Inflammatory macrophage treated with lipopolysaccharide for 4 hours (primary cell): ENCODE results near the gene PIEZO1.
"Not testable (repeated sequence)": the region's sequence is repeated elsewhere in the genome, so short reads cannot be mapped to it uniquely, and the experiment has no call there.

ENCODE experiments used
- DNase-seq: peaks from one replicate; pipeline ENCODE4 v3.0.0-alpha.2; 2020

The PIEZO1 gene

GRCh38 chr16:88785106-88785924, at the start of gene PIEZO1:
Gene PIEZO1, minus strand, starts transcription at chr16:88785220. Its CDS starts 256 bp downstream, at chr16:88784964.
- DNase-seq: peak; percentile 70

DNA sequence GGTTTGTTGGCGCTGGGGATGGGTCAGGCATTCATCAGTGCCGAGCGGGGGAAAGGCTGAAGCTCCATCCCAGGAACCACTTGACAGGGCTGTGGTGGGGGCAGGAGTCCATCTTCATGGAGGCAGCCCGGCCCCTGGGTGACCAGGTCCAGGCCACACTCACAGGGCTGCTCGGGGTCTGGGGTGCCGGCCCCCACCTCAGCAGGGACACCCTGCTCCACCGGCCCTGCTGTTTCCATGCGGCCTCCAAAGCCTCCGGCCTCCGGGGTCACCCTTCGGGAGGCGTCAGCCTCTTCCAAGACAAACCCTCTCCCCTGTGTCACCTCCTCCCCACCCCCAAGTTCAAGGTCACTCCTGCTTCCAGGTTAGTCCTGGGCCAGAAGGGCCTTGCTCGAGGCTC, 49.6 kb upstream of the PIEZO1 start:
- DNase-seq: no peak

DNA sequence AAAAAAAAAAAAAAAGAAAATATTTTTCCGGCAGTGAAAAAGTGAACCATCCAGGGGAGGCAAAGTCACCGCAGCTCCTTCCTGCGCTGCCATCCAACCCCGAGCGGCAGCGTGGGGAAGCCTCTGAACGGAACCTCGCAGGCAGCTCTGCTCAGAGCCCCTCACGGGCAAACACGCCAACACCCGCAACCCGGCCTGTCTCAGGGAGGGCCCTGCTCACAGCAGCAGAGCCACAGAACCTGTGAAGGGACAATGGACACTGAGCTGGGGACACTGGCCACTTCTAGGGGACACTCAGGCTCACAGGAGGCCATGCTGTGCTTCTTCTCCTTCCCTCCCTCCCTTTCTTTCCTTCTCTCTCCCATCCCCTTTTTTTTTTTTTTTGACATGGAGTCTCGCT, 48.1 kb upstream of the PIEZO1 start:
- DNase-seq: no peak

DNA sequence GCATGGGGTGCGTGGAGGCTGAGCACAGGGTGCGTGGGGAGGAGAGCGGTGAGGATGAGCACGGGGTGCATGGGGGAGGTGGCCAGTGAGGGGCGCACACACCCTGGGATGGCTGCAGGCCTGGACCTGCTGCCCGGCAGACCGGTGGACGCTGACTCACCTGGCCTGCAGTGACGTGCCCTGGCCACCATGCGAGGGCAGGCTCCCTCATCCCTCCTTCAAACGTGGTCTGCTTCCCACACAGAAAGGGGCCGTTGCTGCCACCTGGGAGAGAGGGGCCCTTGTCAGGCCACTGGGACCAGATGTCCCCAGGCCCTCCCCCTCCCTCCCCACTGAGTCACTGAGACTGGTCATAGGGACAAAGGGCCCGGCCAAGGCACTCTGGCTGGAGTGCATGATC, 46.8 kb upstream of the PIEZO1 start:
- no peak for DNase-seq

DNA sequence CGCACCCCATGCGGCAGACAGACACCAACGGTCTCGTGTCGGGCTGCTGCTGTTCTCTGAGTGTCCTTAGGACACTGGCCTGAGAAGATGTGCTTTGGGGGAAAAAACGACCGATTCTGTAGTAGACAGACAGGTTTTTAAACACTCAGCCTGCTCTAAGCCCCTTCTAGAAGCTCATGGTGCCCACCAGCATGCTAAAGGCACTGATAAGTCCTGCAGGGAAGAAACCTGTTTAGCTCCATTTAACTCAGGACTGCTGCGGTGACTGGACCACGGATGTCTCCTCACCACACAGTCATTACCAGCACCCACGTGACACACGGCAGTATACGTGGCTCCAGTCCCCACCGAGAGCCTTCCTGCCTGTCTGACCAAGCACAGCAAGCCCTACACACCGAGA, 45.8 kb upstream of the PIEZO1 start:
- no peak for DNase-seq

GRCh38 chr16:88830258-88830657, 45.2 kb upstream of the PIEZO1 start:
- no peak for DNase-seq

- no peak for DNase-seq
These were observed 43.7 kb upstream of the PIEZO1 start for GRCh38 chr16:88828711-88829110.

DNA sequence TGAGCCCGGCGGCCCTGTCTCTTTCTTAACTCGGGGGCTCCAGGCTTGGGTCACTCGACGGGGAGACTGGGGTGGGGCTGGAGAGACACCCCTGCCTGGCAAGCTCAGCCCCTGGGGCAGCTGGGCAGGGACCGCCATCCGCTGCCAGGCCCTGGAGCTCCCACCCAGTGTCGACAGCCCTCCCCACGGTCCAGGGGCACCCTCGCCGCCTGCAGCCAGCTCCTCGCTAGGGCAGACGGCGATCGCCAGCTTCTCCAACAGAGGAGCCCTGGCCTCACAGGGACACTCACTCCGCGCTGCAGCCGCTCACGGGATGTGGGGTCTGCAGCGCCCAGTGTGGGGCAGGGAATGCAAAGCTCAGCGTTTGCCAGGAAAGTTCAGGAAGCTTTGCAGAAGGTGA, 42.7 kb upstream of the PIEZO1 start:
- no peak for DNase-seq

DNA sequence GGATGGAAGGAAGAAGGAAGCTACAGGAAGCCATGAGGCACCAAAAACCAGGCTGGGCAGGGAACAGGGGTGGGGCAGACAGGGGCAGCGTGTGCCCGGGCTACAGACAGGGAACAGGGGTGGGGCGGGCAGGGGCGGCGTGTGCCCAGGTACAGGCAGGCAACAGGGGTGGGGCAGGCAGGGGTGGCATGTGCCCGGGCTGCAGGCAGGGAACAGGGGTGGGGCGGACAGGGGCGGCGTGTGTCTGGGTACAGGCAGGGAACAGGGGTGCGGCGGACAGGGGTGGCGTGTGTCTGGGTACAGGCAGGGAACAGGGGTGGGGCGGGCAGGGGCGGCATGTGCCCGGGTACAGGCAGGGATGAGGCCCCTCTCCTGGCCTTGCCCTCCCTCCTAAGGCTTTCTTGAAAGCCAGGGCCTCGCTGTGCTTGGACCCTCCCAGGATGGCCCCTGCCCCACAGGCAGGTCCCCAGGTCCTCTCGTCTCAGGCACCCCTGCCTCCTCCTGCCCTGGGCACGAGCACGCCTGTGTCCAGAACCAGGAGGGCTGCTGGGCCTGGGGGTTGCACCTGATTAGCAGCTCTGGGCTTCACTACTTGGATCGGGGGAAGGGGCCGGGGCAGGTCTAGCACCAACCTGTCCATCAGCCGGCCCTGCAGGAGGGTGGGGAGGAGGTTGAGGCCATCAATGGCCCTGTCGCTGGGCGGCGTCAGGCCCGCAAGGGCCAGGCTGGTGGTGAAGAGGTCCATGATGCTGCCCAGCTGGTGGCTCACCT, 41.2 kb upstream of the PIEZO1 start:
- DNase-seq: no peak

- DNase-seq: no peak
These were observed 40.1 kb upstream of the PIEZO1 start for GRCh38 chr16:88825146-88825545.

DNA sequence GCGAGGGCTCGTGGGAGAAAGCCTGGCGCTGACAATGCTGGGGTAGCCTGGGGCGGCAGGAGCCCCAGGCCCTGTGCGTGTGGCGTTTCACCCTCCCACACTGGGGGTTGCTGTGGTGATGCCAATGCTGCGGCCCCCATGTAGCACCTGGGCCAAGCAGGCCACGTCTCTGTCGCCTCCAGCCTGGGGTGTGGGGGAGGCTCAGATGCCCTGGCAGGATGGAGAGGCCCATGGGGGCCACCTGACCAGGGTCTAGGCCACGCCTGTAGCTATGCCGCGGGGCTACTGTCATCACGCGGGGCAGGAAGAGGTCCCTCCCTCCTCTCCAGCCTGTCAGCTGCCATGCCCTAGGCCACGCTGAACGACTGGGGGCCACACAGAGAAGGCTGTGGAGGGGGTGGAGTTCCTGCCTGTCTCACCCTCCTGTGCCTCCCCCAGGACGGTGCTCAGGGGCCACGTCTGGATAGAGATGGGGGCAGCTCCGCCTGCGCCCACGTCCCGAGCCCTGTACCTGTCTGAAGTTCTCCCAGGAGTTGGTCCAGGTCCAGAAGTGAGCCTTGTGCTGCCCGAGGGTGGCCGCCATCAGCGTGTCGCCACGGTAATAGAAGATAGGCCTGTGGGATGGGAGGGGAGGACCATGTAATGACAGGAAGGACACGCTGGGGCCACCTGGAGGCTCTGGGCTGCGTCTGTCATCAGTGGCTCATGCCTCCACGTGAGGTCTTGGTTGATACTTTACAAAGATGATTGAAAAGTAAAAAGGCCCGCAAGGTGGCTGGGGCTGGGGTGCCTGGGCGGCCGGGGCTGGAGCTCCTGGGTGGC, 39.4 kb upstream of the PIEZO1 start:
- DNase-seq: no peak

DNA sequence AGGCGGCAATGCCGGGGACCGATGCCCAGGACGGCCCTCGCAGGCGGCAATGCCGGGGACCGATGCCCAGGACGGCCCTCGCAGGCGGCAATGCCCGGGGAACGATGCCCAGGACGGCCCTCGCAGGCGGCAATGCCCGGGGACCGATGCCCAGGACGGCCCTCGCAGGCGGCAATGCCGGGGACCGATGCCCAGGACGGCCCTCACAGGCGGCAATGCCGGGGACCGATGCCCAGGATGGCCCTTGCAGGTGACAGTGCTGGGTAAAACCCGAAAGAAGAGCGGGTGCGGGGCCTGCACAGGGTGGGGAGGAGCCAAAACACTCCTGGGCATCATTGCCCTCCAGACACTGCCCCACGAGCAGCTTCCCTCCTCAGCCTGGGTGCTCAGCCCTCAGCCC, 38.6 kb upstream of the PIEZO1 start:
- not testable (repeated sequence) for DNase-seq

- DNase-seq: no peak
These were observed 37.4 kb upstream of the PIEZO1 start for GRCh38 chr16:88822281-88823040.

DNA sequence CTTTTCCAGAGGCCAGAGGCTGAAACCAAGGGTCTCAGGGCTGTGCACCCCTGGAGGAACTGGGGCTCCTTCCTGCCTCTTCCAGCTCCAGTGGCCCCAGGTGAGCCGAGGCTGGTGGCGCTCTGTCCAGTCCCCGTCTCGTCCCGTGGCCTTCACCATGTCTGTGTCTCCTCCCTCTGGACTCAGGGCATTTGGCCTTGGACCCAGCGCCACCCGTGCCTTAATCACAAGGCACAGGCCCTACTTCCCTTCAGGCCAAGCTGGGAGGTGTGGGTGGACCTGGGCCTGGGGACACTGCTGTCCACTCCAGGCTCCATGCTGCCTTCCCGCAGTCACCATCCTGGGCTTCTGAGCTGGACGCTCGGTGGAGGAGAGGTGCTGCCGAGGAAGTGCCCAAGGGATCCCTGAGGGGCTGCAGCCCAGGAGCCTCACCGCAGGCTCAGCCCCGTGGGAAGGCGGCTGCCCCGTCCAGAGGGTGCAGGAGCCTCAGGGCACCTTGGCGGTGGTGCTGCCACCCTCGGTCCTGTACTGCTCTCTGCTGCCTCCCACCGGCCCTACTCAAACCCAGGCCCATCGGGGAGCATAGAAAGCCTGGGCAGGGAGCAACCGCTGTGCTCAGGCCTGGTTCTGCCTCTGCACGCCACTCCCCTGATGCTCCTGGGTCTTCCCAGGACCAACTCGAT, 36.3 kb upstream of the PIEZO1 start:
- no peak for DNase-seq

DNA sequence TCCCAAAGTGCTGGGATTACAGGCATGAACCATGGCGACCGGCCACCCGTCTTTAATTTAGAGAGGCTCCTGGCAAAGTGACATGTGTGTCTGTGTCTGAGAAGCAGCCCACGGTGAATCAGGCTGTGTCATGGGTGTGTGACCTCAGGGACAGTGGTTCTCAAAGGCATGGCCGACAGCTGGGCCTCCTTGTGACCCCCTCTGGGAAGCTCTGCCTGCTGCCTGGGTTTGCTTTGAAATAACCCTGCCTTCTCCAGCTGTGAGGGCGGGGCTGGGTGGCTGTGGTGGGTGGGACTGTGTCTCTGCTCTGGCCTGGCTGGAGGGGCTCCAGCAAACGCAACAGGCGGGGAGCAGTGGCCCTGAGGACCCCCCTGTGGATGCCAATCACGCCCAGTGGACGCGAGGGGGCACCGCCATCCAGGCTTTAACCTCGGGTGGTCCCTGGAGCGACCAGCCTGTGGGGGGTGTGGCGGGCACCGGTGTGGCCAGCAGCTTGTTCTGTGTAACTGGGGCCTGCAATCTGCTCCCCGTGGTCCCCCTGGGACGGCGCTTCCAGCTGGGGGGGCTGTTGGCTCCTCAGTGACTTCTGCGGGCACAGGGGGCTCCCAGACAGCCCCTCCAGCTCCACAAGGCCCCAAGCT, 35.5 kb upstream of the PIEZO1 start:
- no peak for DNase-seq

- no peak for DNase-seq
These were observed 34.1 kb upstream of the PIEZO1 start for GRCh38 chr16:88819126-88819525.

GRCh38 chr16:88818575-88818874, 33.5 kb upstream of the PIEZO1 start:
- DNase-seq: no peak

DNA sequence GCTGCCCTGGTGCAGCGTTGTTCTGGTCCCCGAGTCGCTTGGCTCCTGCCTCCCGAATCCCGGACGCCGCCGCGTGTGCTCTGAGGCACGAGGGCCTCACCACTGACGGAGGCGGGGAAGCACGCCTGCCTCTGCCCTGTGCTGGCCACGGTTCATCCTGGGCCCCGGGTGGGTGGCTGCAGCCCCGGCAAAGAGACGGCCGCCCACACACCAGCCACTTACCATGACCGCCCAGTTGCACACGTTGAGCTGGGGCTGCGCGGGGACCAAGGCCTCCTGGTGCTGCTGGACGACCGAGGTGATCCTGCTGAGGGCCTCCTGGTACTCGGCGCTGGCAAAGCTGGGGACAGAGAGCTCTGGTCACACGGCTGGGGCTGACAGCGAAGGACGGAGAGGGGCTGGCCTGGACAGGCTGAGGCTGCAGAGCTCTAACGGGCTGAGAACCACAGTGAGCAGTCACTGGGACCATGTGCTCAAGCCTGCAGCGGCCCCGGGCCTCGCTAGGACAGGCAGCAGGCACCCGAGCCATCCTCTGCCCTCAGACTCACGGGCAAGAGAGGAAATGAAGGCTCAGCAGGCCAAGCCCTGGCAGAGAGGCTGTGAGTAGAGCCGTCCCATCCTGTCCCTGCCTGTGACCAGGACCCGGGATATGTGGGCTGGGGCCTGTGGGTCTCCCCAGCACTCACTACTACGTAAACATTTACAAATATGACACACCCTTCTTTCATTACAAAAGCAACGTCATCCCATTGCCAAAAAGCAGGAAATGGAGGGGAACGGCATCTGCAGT, 33.0 kb upstream of the PIEZO1 start:
- no peak for DNase-seq

DNA sequence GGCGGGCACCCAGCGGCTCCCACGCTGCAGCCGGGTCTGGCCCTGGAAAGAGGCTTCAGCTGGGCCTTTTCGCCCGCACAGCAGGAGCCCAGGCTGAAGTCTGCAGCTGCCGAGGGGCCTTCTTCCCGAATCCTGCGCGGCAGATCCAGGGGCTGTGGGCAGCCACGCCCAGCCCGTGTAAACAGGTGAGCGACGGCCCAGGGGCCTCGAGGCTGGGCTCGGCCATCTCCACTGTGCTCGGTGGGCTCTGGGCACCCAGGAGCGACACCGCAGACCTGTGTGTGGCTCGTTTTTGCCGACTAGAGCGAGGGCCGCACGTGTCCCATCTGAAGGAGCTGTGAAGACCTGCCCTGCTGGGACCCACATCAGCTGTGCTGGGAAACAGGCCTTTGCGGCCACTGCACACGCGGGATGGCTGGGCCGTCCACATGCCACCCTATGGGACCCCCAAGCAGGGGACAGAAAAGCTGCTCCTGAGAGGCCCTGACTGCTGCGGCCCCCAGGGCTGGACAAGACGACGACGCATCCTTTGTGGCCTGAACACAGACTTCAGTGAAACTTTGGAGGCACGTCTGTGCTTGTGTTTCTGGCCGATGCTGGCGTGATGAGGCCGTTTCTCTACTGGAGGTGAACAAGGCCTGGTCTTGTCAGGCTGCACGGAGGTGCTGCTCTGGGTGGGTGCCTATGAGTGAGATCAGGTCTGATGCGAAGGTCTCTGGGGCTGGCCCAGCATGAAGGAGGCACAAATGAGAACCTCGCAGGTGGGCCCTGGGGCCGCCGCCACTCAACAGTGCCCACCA, 31.9 kb upstream of the PIEZO1 start:
- no peak for DNase-seq
